GM21786 (cell line): ENCODE data around the gene THAP8.

Source experiments
- ATAC-seq: cut with Tn5 transposase; IDR thresholded peaks from one replicate; pipeline ENCODE4 v1.9.1; 2021; ENCODE audit not compliant: unreplicated experiment

Gene THAP8

GRCh38 chr19:35995048-35995993 lies 58.8 kb downstream of the THAP8 start, which contains the start of gene SDHAF1:
Gene SDHAF1, plus strand, starts transcription at chr19:35995188. Its CDS starts 87 bp downstream, at chr19:35995275.
- ATAC-seq = peak; percentile 74

GRCh38 chr19:35993923-35994598 lies 60.0 kb downstream of the THAP8 start:
- no peak for ATAC-seq

GRCh38 chr19:35992907-35993765 lies 60.9 kb downstream of the THAP8 start:
- ATAC-seq = no peak

- no peak for ATAC-seq
These were observed 62.2 kb downstream of the THAP8 start for GRCh38 chr19:35991731-35992450.

- ATAC-seq = no peak
These were observed 63.0 kb downstream of the THAP8 start for GRCh38 chr19:35990771-35991730.

DNA sequence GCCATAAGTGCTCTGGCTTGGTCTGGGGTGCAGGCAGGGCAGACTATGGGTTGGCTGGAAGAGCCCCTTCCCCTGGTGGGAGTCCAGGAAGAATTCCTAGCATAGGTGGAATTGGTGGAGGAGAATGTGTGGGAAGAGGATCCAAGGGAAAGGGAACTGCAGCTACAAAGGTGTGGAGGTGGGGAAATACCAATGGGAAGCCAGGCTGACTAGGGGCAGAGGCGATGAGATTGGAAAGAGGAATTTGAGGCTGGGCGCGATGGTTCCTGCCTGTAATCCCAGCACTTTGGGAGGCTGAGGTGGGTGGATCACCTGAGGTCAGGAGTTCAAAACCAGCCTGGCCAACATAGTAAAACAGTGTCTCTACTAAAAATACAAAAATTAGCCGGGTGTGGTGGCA lies 63.9 kb downstream of the THAP8 start:
- ATAC-seq = no peak

DNA sequence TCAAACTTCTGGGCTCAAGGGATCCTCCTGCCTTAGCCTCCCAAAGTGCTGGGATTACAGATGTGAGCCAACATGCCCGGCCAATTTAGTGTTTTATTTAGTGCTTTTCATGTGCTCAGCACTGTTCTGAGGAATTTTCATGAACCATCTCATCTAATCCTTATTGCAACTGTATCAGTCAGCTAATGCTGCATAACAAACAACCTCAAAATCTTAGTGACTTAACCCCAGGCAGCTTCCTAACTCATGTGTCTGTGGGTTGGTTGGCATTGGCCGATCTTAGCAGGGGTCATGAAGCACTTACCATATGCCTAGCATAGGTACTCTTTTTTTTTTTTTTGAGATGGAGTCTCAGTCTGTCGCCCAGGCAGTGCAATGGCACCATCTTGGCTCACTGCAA lies 65.3 kb downstream of the THAP8 start:
- ATAC-seq = no peak

DNA sequence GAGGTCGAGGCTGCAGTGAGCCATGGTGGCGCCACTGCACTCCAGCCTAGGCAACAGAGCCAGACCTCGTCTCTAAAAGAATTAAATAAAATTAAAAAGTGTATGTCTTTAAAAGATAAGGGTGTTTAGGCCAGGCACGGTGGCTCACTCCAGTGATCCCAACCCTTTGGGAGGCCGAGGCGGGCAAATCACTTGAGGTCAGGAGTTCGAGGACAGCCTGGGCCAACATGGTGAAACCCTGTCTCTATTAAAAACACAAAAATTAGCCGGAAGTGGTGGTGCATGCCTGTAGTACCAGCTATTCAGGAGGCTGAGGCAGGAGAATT lies 66.6 kb downstream of the THAP8 start:
- no peak for ATAC-seq

- ATAC-seq = no peak
These were observed 67.2 kb downstream of the THAP8 start for GRCh38 chr19:35986664-35987570.

GRCh38 chr19:35986111-35986510 lies 68.0 kb downstream of the THAP8 start:
- ATAC-seq = no peak
